HK-2 (cell line): Measurements from ENCODE around the gene BCL2L11.

Source experiments
- DNase-seq: peaks from one replicate; pipeline ENCODE4 v3.0.0-alpha.2; 2018; ENCODE audit not compliant: unreplicated experiment

The BCL2L11 gene

DNA sequence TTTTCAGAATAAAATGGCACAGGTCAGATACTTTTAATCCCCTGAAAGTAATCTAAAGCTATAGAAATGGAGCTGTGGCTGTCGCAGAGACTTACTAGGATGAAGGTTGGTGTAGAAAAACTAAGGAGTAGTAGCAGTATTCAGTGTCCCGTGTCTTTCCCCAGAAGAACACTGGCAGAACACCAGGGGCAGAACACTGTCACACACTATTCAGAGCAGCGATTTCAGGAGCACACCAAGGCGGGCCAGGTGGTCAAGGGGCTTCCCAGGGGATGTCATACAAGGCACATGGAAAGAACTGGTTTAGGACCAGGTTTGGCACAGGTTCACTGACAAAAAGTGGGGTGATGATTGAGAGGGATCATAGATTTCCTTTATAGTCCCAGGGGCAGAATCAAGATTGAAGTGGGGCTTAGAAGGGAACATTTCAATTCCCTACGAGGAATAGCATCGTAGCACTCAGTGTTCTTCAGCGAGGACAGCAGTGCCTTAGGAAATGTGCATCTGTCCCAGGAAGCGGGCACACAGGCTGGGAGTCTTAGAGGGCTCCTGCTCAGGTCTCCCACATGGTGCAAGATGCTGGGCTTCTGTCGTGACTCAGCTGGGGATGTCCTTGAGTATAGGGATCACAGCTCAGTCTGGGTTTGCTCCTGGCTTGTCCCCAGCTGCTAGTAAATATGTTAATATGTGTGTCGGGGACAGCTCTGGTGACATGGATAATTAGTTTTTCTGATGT is 22.6 kb downstream of the BCL2L11 start:
- DNase-seq, result no peak

- DNase-seq, result no peak
These were observed 23.1 kb downstream of the BCL2L11 start for GRCh38 chr2:111143843-111144198.

- DNase-seq, result no peak
These were observed 24.5 kb downstream of the BCL2L11 start for GRCh38 chr2:111145103-111145760.

DNA sequence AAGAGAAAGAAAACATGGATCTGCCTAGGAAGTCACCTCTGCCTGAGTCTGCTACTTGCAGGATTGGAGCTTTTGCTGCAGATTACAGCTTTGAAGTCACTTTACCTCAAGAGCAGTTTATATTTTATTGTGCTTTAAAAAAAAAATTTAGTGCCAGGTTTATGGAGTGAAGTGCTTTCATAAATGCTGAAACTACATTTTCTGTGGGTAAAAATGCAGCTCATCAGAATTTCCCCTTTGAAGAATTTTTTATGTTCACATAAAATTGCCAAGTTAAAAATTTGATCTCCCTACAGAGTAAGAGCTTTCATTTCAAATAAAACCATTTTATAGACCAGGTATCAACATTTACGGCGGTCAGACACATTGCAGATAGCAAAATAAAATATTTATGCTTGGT is 25.2 kb downstream of the BCL2L11 start:
- DNase-seq, result no peak

DNA sequence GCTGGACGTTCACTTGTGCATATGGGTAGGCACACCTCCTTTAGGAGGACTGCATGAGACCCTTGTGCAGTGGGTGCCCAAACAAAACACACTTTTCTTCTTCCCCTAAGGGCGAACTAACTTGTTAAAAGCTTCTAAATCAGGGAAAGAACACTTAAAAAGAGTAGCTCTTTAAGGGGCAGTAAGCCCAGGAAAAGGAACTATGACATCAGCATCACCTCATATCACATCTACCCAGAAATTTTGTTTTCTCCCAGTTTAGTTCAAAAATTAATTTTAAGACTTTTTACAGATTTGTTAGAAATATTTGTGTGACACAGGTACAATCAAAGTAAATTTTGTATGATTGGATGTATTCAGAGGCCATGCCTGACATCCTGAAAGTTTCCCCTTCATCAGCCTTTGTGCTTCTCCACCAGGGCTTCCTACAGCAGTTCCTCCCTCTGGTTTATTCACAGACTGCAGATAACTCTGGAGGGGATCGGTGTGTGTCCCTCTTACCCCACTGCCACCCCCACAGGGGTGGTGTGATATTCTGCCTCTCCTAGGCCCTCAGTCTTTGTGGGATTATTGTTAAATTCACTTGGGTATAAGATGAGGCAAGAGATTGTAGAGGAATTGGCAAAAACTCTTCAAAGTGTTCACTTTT is 27.6 kb downstream of the BCL2L11 start:
- no peak for DNase-seq

DNA sequence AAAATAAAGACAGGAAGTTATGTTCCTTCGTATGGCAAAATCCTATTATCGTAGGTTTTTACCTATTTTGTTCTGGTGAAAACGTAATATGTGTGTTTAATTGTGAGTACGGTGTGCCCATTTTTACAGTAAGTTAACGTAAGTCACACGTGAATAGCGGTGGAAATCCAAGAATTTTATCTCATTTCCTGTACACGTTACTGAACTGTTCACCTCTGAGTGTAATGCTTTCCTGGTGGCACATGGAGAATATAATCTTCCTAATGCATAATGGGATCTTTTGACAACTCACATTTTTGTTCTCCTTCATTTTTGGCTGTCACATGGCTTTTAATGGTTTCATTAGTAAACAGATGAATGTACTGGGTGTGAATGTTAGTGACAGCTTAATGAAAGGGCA is 28.2 kb downstream of the BCL2L11 start:
- no peak for DNase-seq

- DNase-seq, result no peak
These were observed 29.3 kb downstream of the BCL2L11 start for GRCh38 chr2:111149882-111150455.

DNA sequence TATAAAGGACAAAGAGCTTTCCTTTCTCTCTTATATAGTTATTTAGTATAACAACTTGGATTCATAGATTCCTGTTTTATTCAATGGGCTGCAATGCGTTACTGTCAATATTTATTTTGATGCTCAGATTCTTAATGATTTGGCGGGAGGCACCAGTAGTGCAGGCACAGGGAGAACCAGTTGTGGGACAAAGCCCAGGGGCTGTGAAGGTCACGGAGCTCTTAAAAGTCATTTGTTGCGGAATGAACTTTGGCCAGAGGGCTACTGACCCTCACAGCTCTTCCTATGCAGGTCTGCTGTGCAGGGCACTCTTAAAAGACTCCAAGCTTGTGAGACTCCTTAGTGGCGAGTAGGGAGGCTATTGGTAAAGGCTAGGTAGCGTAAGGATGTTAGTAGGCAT is 34.0 kb downstream of the BCL2L11 start:
- no peak for DNase-seq

GRCh38 chr2:111155610-111156009 is 34.9 kb downstream of the BCL2L11 start:
- no peak for DNase-seq

- no peak for DNase-seq
These were observed 35.8 kb downstream of the BCL2L11 start for GRCh38 chr2:111156529-111156928.

DNA sequence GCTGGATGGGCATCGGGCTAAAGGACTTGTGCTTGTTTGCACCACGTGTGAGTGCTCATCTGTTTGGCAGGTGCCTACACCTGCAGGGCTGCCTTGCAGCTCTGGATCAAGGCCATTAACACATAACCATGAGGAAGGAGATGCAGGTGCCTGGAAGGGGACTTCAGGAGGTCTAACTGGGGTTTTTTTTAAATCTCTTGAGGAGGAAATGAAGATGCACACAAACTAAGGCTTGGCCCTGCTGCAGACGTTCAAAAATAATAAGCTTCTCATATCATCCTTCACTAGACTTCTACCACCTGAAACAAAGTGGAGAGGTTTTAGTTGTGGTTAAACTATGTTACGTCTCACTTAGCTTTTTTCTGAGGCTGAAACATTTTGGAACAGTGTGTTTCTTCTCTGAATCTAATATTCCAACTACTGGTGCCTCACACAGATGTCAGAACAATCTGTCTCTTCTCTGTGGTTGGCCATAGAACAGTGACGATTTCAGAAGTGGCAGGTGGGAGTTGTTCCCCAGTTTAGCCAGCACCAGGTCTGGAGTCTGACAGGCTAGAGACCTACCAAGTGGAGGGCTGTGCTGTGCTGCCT is 36.5 kb downstream of the BCL2L11 start:
- DNase-seq, result no peak

- no peak for DNase-seq
These were observed 37.1 kb downstream of the BCL2L11 start for GRCh38 chr2:111157798-111158197.

DNA sequence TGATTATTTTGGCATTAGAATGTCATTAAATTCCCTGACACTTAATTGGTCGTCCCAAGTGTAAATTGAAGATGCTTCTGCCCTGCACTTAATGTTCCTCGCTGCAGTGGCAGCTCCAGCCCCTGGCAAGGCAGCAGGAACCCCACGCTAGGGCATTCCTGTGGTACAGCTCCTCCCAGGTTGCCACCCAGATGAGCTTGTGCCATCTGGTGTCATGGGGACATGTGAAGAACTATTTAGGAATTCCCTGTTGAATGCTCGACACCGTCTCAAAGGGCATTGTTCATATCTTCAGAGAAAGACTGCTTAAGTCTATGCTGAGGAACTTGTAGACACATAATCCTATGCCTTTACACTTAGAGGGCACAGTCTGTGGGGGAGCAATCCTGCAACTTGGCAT is 38.9 kb downstream of the BCL2L11 start:
- DNase-seq, result no peak

- peak; percentile 37 for DNase-seq
These were observed 40.0 kb downstream of the BCL2L11 start for GRCh38 chr2:111160758-111161157.

GRCh38 chr2:111161971-111162370 is 41.3 kb downstream of the BCL2L11 start:
- no peak for DNase-seq

GRCh38 chr2:111162718-111163331 is 42.1 kb downstream of the BCL2L11 start:
- DNase-seq, result no peak

DNA sequence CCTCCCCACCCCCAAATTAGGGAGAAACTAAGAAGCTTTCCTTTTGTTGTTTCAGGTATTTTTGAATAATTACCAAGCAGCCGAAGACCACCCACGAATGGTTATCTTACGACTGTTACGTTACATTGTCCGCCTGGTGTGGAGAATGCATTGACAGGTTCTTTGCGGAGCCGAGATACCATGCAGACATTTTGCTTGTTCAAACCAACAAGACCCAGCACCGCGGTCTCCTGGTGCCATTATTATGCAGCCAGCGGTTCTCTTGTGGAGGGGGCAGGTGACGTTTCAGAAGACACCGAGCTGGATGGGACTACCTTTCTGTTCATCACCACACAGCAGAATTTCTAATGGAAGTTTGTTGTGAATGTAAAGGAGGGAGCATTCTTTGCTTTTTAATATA is 43.4 kb downstream of the BCL2L11 start:
- DNase-seq, result no peak

GRCh38 chr2:111165084-111165483 is 44.4 kb downstream of the BCL2L11 start:
- DNase-seq, result no peak

DNA sequence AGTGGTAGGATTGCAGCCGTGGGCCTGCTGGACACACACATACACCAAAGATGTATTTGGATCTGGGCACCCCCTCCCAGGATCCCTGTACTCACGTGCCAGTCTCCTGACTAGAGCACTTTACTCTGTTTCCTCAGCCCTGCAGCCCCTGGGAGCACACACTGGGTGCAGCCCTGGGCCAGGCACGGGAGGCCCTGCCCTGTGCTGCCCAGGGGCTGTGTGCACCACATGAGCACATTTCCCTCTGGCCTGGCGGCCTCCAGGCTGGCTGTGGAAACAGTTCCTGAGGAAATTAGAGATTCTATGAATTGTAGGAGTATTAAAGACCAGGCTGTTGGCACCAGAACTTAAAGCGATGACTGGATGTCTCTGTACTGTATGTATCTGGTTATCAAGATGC is 45.4 kb downstream of the BCL2L11 start:
- no peak for DNase-seq

- no peak for DNase-seq
These were observed 46.6 kb downstream of the BCL2L11 start for GRCh38 chr2:111167076-111167862.

DNA sequence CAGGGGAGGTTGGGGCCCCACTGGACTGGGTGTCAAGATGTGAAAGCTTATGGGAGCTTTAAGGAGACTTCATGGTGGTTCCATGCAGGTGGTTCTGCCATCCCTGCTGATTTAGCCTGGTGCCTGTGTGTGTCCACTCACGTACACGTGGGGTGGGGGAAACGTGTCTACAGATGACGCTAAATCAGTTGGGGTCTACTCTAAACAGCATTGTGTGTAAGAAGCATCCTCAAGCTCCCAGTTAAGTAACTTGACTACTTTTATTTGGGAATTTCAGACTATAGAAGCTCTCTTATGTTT is 47.1 kb downstream of the BCL2L11 start:
- DNase-seq, result no peak
